GM19351 (cell line): ENCODE data around the gene NEXN.
"Not testable (repeated sequence)": the region's sequence is repeated elsewhere in the genome, so short reads cannot be mapped to it uniquely, and the experiment has no call there.

Experiments
- ATAC-seq: cut with Tn5 transposase; IDR thresholded peaks from one replicate; pipeline ENCODE4 v1.9.1; 2021; ENCODE audit warnings: mild to moderate bottlenecking, moderate library complexity; ENCODE audit not compliant: unreplicated experiment

NEXN gene

DNA sequence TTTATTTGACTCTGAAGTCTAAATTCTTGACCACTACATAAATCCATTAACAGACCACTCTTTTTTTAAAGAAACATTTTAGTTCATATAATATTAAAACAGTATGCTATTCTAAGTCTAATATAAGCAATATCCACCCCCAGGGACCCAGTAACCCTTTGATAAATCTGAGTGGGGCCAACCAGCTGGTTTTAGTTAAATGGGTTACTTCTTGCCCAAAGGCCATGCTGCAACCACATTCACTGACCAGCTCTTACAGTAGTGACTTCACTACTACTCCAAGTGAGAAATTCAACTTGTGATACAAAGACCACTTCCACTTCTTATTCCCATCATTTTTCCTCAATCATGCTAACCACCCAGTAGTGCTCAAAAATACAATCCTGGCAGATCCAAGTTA lies 70.0 kb downstream of the NEXN start:
- ATAC-seq: no peak

DNA sequence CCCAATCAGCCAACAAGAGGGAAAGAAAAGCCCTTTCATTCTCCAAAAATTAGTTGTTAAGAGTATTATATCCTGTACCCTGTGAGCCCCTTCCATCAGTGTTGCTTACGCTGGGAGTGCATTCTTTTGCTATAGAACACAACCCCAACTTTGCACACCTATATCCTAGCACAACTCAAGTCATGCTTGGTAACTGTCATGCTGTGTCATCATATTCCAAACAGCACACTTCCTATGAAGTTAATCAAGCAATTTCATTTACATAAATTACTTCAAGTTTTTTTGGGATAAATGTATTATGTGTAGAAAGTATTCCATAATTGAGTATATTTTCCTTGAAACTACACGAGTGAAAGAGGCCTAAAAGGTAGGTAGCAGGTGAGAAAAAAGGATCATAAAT lies 70.4 kb downstream of the NEXN start:
- ATAC-seq: no peak

DNA sequence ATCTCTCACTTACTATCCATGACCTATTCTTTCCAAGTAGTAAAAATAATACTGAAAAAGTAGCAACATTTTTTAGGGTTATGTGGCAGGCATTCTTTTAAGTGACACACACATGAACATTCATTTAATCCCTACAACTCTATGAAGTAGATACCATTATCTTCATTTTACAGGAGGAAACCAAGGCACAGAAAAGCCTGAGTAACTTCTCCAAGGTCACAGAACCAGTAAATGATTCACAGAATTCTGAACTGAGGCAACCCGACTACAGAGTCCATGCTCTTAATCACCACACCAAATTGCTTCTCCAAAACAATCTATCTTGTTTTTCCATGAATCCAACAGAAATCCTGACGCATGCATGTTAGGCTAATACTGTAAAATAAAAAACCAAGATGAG lies 73.0 kb downstream of the NEXN start:
- ATAC-seq: no peak

DNA sequence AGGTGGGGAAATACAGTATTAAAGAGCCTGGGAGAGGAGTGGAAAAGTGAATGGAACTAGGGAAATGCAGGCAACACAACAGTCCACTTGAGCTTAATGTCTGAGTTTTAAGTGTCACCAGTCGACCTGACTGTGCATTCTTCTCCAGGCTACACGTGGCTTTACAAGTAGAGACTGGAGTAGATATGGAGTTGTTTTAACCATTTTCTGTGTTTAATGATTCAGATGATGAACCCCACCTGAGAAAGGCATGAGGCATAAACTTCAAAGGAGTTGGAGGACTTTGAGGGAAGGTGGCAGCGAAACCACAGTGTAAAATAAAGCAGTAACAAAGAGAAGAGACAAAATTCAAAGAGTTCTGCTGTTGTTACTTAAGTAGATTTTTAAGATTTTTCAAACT lies 77.9 kb downstream of the NEXN start:
- no peak for ATAC-seq

DNA sequence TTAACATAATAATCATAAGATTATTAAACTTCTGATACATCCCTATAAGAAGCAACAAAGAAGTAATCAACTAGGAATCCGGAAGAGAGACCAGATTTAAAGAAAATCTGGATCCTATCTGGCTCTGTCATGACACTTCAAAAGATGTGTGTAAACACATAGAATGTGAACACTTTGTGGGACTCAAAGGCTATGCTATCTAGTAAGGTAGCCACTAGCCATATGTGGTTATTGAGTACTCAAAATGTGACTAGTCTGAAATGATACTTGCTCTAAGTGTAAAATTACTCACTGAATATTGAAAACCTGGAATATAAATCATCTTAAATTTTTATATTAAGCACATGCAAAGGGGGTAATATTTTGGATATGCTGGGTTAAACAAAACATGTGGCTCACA lies 81.8 kb downstream of the NEXN start:
- ATAC-seq: no peak

DNA sequence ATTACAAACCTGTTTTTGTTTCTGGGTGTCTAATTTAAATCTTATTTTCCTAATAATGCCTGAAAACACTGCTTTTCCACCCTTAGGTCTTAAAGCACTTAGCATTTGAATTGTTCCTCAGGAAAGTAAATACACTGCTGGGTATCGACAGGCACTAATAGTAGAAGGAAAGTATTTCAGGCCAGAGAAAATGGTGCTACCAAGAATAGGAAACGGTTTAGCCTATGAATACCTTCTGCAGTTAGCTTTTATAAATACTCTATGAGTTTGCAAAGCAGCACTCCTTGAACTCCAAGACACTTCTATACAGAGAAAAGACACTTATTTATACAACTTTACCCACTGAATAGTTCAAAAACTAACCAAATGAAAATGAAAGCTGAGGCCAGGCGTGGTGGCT lies 83.7 kb downstream of the NEXN start:
- ATAC-seq: no peak

DNA sequence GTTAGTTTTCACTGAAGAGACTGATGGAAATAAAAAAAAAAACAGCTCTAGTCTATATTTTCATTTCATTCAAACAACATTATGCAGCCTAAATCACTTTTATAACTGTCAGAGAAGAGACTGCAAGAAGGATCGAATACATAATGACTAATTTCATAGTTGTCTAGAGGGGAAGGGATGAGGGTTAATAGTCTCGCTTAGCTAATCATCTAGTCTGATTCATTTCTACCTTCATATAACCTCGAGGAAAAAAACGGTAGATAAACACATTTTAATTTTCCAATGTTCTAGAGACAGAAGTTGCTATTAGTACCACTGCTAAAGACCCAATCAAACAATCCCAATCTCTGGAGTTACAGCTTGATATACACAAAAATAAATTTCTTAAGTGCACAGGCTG lies 87.0 kb downstream of the NEXN start:
- no peak for ATAC-seq

DNA sequence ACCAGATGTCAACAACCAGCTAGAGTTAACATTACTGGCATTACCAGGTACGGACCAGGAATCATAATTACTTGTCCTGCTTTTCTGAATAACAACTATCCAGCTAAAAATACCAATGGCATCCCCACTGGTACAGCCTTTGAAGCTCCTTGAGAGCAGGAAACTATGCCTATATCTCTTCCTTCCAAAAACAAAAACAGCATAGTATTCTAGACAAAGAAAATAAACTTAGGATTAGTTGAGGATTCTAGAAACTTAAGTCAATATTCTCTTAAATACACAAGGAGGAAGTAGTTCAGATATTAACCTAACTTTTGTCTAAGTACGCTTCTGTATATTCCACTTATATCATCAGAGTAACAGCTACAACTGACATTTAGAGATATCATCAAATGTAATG lies 87.5 kb downstream of the NEXN start:
- no peak for ATAC-seq

DNA sequence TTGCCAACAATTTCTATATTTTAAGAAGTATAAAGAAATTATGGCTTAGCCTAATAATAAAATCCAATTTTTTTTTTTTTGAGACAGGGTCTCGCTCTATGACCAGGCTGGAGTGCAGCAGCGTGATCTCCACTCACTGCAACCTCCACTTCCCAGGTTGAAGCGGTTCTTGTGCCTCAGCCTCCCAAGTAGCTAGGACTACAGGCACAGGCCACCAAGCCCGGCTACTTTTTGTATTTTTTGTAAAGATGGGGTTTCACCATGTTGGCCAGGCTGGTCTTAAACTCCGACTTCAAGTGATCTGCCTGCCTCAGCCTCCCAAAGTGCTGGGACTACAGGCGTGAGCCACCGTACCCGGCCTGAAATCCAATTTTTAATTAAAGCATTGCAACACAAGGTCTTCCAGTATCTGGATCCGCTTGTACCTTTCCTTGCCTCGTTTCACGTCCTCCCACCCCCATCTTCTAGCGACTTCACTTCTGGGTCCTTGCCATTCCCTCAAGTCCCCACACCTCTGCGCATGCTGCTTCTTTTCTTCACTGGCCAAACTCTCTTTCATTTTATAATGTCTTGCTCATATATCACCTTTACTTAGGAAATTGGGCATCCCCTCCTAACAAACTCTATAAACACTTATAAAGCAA lies 88.1 kb downstream of the NEXN start:
- no peak for ATAC-seq

DNA sequence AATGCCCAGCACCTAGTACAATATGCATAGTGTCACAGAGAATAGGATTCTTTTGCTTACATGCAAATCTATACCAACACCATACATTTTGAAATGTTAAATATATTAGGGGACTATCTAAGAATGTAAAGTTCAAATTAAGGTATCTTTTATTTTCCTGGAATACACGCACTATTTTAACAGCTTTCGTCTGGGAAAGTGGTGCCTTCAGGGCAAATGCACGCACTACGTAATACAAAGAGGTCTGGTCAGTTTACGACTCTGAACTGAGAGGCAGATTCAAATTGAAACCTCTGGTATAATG lies 89.5 kb downstream of the NEXN start:
- no peak for ATAC-seq

DNA sequence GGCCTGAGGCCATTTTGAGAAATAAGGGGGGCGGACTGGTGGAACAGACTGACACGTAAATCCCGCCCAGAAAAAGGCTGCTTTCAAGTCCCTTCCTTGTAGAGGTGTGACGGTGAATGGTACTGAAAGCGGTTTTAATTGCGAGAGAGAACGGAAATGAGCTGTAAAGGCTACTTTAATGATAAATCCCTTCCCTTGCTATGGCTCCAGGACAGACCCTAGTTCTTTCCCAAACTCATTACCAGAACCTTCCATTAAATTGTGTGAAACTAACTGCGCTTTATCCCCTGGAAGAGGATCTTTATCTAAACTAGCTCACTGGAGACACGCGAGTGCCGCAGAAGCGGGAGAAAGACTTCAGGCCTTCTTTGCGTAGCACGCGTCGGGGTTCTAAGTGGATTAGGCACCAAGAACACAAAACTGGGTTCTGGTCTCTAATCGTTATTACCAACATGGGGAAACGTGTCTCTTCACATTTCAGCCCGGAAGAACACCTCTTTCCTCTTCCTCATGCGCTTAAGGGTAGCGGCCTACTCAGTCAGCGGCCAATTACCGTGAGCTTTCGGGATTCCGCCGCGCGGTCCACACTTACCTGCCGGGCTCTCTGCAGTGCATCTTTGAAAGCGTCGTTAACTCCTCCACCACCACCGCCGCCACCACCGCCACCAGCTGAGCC lies 90.0 kb downstream of the NEXN start:
- peak; percentile 66 for ATAC-seq

DNA sequence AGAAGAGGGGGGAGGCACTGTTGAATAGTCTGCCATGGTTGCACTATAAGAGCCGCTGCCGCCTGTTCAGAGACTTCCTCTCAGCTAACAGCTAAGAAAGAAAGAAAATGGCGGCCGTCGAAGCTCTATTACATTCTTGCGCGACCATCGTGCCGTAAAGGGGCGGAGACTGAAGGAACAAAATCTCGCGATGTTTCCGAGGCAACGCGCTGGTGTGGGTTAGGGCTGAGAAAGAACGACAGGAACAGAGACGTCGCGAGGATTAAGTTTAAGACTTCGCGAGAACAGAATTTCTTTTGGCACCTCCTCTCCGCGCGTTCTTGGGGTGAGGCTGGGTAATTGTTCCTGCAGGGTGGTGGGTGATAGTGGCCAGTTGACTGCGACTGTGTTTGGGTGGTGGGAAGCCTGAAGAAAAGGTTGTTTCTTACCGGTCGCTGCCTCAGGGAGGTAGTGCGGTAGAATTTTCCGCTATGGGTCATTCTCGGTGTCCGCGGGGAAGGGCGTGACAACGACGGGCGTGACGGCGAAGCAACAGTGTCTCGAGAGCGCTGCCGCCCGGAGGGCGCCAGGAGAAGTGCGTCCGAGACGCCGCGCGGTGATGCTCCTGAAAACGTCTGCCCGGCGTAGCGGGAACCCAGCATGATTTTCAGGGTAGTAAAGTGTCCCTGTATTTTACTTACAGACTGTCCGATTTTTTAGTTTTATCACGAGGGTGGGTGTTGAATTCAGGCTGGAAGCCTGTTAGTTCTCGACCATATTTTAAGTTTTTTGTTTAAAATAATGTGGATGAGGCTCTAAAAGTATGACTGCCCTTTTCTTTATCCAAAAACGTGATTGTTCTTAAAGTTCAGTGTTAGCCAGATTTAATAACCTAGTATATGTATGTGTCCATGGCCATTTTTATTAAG lies 90.8 kb downstream of the NEXN start, which contains the start of gene FUBP1:
Gene FUBP1, minus strand, starts transcription at position 104 of the 908 bp plus-strand sequence. Its CDS starts 68 bp downstream, at position 36.
- peak; percentile 68 for ATAC-seq

DNA sequence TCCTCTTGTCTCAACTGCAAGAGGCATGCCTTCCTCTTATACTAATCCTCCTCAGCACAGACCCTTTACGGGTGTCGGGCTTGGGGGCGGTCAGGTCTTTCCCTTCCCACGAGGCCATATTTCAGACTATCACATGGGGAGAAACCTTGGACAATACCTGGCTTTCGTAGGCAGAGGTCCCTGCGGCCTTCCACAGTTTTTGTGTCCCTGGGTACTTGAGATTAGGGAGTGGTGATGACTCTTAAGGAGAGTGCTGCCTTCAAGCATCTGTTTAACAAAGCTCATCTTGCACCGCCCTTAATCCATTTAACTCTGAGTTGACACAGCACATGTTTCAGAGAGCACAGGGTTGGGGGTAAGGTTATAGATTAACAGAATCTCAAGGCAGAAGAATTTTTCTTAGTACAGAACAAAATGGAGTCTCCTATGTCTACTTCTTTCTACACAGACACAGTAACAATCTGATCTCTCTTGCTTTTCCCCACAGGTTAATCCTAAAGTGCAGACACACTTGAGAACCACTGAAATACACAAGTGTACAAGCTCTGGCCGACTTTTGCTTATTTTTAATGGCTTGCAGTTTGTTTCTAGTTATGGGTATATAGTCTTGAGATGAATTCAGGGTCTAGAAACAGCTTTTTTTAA lies 95.0 kb downstream of the NEXN start:
- not testable (repeated sequence) for ATAC-seq

DNA sequence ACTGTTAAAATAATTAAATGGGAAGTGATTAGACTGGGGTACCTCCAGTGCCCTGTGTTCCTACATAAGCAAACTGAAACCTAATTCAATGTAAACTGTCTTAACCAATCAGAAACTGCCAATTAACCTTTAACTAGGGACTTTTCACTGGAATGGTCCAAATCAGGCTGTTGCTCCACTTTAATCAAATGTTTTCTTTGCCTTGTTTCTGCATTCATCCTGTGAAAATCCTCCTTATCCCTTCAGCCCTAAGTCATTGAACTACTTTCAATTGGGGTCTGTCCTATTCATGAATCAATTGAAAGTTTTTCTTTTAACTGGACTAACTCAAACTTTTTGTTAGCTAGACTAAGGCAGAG lies 95.6 kb downstream of the NEXN start:
- no peak for ATAC-seq

DNA sequence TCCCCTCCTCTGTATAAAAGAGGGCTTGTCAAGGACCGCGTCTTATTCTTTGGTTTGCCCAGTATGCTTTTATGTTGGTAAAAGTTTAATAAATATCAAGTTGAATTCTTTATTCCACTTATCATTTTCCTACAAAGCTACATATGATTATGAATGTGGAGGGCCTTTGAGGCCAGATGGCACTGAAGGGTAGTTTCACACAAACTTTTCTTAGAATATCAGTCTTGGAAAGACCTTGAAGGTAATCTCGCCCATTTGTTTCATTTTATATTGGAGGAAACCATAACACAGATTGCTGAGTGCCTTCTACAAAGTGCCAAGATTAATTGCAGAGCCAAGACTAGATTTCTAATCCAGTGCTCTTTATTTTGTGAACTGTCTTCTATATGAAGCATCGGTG lies 96.2 kb downstream of the NEXN start:
- no peak for ATAC-seq

DNA sequence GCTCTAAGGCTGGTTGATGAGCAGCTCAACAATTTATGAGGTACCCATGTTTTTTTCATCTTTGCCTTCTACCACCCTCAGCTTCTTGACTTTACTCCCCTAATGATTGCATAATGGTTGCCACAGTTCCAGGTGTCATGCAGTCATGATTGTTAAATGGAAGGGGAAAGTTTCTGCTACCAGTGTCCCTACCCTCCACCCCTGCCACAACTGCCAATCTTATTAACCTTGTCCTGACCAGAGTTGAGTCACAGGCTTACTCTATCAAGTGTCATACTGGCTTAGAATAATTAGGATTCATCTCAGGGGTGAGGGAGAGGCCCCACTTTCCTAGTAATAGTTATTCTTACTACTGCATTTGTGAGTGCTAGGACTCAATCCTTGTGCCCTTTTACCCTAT lies 98.4 kb downstream of the NEXN start:
- ATAC-seq: no peak

DNA sequence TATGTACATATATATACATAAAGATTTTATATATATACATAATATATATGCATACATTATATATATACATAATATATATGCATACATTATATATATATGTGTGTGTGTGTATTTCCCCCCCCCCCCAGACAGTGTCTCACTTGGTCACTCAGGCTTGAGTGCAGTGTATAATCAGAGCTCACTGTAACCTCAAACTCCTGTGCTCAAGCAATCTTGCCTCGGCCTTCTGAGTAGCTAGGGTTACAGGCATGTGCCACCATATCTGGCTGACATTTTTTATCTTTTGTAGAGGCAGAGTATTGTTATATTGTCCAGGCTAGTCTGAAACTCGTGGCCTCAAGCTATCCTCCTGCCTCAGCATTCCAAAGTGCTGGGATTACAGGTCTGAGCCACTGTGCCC lies 99.5 kb downstream of the NEXN start:
- no peak for ATAC-seq

DNA sequence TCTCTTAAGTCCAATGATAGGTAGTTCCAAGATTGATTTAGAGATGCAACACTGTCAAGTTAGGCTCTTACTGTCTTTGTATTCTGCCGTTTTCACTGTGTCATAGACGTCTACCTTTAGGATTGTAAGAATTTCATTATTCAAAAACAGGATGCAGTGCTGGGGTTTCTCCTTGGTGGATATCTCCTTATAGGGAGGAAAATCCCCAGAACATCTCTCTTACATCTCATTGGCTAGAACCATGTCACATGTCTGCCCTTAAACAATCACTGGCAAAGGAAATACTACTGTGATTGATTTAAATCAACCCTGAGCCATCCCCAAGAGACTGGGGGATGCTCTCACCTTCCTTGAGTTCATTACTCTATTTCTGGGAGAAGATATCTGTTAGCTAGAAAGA lies 101.3 kb downstream of the NEXN start:
- ATAC-seq: no peak

DNA sequence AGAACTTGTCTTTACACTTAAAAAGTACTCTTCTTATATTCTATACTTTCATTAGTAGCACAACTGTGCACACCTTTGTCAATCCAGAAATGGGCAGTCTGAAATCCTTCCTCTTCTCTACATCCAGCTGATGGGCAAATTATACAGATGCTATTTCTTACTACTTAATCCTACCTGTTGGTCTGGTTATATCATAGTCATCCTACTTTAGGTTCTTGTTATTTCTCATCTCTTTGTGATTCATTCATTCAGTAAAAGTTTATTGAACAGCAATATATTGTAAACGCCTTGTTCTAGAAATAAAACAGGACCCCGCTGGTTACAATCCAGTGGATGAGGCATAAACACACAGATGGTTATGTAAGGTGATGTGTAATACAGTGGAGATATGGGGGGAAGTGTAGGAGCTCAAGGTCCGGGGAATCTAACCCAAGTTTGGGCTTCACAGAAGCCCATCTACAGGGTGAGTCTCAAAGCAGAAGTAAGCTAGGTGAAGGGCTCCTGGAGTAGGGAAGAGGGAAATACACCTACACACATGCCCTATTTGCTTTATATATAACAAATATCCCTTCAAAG lies 102.3 kb downstream of the NEXN start:
- ATAC-seq: no peak

DNA sequence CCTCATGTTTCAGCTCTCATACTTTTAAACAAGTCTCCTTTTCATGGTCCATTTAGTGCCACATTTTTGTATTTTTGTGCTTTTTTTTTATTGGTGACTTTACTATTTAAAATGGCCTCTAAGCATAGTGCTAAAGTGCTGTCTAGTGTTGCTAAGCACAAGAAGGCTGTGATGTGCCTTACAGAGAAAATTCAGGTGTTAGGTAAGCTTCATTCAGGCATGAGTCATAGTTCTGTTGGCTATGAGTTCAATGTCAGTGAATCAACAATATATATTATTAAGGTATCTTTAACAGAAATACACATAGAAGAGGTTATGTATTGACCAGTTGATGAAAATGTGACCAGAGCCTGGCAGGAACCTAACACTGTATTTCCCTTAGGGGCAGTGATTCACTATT lies 103.2 kb downstream of the NEXN start:
- ATAC-seq: no peak
